CD1c-positive myeloid dendritic cell (primary cell): ENCODE measurements around the gene ELOVL2.

Experiments
- DNase-seq: peaks from one replicate; pipeline ENCODE4 v3.0.0-alpha.2; 2016; ENCODE audit errors: extremely low spot score

The ELOVL2 gene

DNA sequence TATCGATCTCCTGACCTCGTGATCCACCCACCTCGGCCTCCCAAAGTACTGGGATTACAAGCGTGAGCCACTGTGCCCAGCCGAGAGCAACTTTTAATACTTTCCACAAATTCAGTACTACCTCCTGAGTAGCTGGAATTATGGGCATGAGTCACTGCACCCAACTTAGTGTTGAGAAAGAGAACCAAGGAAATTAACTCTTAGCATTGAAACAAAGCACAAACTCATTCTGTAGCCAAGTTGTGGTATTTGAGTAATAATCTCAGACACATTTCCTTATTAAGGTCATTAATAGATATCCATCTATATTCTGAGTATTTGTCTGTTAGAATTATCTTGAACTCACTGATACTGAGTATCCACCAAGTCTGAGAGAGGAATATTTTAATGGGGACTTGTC, 14.3 kb upstream of the ELOVL2 start:
- DNase-seq: no peak

- no peak for DNase-seq
Measured at GRCh38 chr6:11056871-11057270, 12.8 kb upstream of the ELOVL2 start.

DNA sequence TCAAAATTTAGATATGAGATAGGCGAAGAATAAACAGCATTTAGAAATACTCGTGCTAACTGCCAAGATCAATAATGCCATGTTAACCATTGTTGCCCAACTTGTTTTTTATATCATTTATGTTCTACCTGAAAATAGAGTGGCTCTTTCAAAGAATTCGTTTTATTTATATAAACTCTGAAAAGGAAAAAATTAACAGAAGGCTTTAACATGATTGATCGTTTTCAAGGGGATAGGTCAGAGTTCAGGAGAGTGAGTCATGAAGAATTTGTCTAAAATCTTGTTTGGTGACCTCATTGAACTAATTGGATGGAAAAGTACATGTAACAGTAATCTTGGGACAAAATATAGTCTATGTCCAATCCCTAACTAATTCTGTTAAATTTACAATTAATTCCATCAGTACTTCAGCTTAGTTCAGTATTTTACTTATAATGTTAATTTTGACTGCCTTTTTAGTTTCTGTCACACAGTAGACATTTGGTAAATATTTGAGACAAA, 11.1 kb upstream of the ELOVL2 start:
- no peak for DNase-seq

GRCh38 chr6:11054722-11055121, 10.6 kb upstream of the ELOVL2 start:
- no peak for DNase-seq

GRCh38 chr6:11053307-11053706, 9.2 kb upstream of the ELOVL2 start:
- no peak for DNase-seq

DNA sequence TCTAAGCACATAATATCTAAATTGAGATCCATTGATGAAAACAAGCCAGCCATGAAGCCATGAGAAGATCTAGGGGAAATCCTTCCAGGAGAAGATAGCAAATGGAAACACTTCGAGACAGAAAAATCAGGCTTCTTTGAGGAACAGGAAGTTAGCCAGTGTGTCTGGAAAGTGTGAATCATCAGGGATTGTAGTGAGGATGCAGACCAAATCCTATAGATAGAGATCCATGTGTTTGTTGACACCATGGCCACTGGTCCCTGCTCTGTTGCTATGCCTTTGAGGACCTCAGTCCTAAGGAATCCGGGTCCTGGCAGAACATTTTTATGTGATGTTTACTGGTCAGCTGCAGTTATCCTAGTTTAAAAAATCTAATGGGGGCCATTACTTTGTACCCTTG, 6.6 kb upstream of the ELOVL2 start:
- DNase-seq: peak; percentile 24

GRCh38 chr6:11044712-11045167, 635 bp upstream of the ELOVL2 start:
- no peak for DNase-seq

GRCh38 chr6:11043378-11043960, 636 bp downstream of the ELOVL2 start:
- DNase-seq: no peak

DNA sequence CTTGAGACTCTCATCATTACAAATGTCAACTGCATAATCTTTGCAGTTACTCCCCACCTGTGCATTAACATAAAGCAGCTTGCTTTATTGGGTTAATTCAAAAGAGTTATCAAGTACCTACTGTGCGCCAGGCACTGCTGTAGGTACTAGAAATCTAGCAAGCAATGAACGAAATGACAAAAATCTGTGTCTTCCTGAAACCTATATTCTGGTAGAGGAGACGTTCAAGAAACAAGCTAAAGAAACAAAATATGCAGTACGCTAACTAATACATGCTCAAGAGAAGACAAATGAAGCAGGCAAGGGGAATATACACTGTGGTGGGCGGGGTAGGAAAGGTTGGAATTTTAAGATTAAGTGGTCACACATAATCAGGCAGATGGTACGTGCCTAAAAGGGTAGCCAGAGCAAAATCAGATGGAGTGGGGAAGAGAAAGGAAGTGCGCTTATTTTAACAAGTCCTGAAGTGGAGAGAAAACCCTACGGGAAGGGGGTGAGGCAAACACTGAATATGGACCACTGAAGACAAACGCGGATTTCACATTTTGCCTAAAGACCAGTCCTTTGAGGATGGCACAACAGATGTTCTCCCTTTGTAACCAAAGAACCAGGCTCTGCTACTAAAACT, 1.2 kb downstream of the ELOVL2 start:
- DNase-seq: no peak

GRCh38 chr6:11042025-11042749, 1.9 kb downstream of the ELOVL2 start:
- DNase-seq: no peak

DNA sequence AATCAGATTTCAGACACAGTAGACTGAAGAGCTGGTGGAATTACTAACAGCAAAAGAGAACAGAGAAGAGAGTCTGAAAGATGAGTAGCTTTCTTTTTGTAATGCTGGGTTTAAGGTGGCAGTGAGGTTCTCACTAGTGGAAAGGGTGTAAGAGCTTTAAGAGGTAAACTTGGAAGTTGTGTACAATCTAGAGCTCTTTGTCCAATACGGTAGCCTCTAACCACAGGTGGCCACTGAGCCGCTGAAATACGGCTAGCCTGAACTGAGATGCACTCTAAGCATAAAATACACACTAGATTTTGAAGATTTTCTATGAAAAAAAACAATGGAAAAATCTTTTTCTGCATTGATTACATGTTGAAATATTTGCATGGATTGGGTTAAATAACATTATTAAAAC, 4.0 kb downstream of the ELOVL2 start:
- DNase-seq: no peak

DNA sequence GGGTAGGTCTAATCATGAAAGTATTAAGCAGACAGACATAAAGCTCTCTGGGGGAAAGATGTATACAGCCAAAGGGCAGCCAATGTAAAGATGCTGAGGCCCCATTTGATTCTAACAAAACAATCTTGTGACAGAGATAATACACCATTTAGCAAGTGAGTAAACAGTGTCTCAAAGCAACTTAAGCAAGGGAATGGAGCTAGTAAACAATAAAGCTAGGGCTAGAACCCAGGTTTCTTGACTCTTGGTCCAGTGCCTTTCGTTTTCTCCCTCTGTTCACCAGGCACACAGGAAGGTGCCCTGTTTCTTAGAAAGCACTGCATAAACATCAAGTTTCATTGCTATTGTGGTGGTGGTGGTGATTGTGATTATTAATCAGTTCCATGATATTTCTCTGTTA, 5.1 kb downstream of the ELOVL2 start:
- DNase-seq: no peak

- DNase-seq: no peak
Measured at GRCh38 chr6:11036977-11037430, 7.1 kb downstream of the ELOVL2 start.

DNA sequence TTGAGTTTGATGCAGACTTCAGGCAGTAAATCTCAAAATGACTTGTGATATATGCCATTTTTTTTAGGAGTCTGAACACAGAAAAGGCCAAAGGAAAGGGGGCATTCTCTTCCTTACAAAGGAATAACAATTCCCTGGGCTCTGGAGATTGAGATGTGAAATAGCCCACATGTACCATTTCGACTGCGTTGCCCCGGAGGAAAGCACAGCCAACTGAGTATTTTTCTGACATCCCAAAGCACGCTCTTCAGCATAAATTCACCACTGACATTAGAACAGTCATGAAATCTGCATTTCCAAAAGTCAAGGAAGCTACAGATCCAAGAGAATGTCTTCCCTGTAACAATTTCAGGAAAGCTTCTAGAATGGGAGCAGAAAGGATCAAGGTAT, 7.8 kb downstream of the ELOVL2 start:
- DNase-seq: no peak

DNA sequence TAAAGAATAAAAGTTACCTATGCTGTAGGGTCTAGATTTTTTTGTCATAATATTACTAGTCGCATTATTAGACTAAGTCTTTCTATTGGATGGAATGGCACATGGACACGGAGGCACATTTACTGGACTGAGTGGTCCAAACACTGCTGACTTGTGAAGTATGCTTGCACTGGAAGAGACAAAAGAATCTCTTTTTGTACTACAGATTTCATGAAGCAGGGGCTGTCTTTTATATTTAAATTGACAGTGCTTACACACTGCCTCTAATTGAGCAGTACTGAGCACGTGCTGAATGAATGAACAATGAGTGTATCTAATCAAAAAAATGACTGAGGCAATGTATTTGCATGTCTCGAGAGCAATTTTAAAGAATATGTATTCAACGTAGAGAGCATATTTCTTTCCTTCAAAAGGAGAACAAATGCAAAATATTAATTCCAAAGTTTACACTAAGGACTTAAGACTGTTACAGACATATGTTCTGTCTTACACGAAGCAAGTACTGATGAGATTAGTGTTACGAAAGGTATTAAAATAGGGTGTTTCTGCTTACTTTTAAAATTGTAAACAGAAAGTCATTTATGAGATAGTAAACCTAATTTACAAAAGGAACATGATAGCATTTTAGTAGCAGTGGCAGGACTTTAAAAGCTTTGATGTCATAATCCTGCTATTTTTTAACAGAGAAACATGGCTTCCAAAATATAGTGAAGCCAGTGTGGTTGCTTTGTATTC, 8.3 kb downstream of the ELOVL2 start:
- DNase-seq: no peak

DNA sequence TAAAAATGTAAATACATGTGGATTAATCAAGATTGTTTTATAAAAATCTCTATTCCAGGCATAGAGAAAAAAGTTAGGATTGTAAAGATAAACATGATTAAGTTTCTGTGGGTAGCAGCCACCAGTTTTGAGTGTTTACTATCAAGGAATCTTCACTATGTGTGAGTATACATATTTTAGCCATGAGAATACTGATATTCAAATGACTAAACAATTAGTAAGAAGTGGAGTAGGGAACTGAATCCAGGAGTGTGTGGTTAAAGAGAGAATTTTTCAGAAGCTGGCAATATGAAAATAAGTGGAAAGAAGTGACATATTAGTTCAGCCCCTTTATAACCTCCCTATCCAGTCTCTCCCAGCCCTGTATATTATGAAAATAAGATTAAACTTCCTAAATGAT, 10.3 kb downstream of the ELOVL2 start:
- DNase-seq: no peak

DNA sequence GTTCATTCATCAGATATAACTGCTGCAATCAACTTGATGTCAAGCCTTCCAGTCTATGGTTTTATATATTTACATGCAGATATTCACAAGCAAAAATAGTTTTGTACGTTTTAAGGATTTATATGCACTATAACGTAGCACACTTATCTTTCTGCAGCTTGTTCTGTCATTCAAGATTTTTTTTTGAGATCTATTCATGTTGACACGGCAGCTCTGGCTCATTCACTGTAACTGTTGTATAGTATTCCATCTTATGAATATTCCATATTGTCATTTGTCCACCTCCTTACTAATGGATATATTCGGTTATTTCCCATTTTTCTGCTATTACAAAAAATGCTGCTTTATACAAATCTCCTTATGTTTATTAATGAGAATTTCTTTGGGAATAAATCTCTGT, 13.2 kb downstream of the ELOVL2 start:
- no peak for DNase-seq

DNA sequence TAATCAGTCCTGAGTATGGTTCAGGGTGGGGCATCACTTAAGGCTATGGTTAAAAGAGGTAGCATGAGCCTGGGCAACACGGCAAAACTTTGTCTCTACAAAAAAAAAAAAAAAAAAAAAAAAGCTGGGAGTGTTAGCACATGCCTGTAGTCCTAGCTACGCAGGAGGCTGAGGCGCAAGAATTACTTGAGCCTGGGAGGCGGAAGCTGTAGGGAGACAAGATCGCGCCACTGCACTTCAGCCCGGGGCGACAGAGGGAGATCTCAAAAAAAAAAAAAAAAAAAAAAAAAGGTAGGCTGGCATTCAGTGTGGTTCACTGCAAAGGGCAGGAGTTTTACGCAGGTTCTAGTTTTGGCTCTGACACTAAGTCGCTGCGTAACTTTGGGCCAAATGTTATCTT, 15.1 kb downstream of the ELOVL2 start:
- DNase-seq: no peak

GRCh38 chr6:11027565-11028110, 16.5 kb downstream of the ELOVL2 start:
- DNase-seq: no peak

GRCh38 chr6:11025921-11026635, 18.0 kb downstream of the ELOVL2 start:
- DNase-seq: no peak

DNA sequence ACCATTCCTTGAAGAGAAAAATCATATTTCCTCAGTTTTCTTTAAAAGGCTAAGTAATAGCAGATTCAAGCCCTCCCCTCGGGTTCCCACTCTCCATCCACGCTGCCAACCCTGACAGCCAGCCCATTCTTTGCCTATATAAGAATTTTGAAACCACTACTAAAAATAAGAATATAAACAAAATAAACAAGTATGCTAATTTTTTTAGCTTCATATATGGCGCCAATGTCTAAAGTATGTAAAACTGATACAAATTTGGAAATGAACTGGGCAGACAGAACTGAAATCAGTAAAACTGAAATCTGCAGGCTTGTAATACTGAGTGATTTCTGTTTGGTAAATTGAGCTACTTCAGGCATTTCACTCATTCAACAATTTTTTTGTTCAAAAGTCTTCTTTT, 19.0 kb downstream of the ELOVL2 start:
- DNase-seq: no peak
